ENCODE data around the gene HTRA1.

The HTRA1 gene

GRCh38 chr10:122497241-122497640 lies 35.9 kb downstream of the HTRA1 start:
- no peak for DNase-seq

- no peak for DNase-seq
Measured at GRCh38 chr10:122498521-122498920, 37.2 kb downstream of the HTRA1 start.

GRCh38 chr10:122499012-122499411 lies 37.7 kb downstream of the HTRA1 start:
- no peak for DNase-seq

GRCh38 chr10:122499491-122499941 lies 38.2 kb downstream of the HTRA1 start:
- DNase-seq = no peak

- DNase-seq = no peak
Measured at GRCh38 chr10:122500194-122500593, 38.8 kb downstream of the HTRA1 start.

- no peak for DNase-seq
Measured at GRCh38 chr10:122500726-122501125, 39.4 kb downstream of the HTRA1 start.

GRCh38 chr10:122503012-122503411 lies 41.7 kb downstream of the HTRA1 start:
- DNase-seq = no peak

GRCh38 chr10:122503886-122504609 lies 42.7 kb downstream of the HTRA1 start:
- no peak for DNase-seq

- DNase-seq = no peak
Measured at GRCh38 chr10:122504610-122504950, 43.2 kb downstream of the HTRA1 start.

- DNase-seq = no peak
Measured at GRCh38 chr10:122505011-122505410, 43.7 kb downstream of the HTRA1 start.

GRCh38 chr10:122505885-122506645 lies 44.7 kb downstream of the HTRA1 start:
- no peak for DNase-seq

- no peak for DNase-seq
Measured at GRCh38 chr10:122507616-122508015, 46.3 kb downstream of the HTRA1 start.

GRCh38 chr10:122508021-122508420 lies 46.7 kb downstream of the HTRA1 start:
- DNase-seq = no peak

GRCh38 chr10:122509323-122509722 lies 48.0 kb downstream of the HTRA1 start:
- DNase-seq = no peak

- DNase-seq = no peak
Measured at GRCh38 chr10:122510326-122510725, 49.0 kb downstream of the HTRA1 start.

- no peak for DNase-seq
Measured at GRCh38 chr10:122510736-122511135, 49.4 kb downstream of the HTRA1 start.

- no peak for DNase-seq
Measured at GRCh38 chr10:122513053-122513452, 51.7 kb downstream of the HTRA1 start.

- no peak for DNase-seq
Measured at GRCh38 chr10:122514045-122514840, 52.9 kb downstream of the HTRA1 start.

- no peak for DNase-seq
Measured at GRCh38 chr10:122515022-122515424, 53.7 kb downstream of the HTRA1 start.

GRCh38 chr10:122515588-122516231 lies 54.4 kb downstream of the HTRA1 start:
- peak; percentile 36 for DNase-seq

GRCh38 chr10:122516734-122517133 lies 55.4 kb downstream of the HTRA1 start:
- DNase-seq = no peak

GRCh38 chr10:122519144-122519543 lies 57.8 kb downstream of the HTRA1 start:
- DNase-seq = no peak

GRCh38 chr10:122519873-122520272 lies 58.5 kb downstream of the HTRA1 start:
- no peak for DNase-seq

Data from activated gamma-delta T cell (primary cell).